GM19193 (cell line): Measurements from ENCODE around the gene HECTD4.

Experiments used
- POLR2A ChIP-seq: IDR thresholded peaks from 4 replicates; pipeline ENCODE4 v1.6.1; 2011; ENCODE audit not compliant: insufficient read depth, insufficient read length; ENCODE audit errors: extremely low read depth

HECTD4 gene

DNA sequence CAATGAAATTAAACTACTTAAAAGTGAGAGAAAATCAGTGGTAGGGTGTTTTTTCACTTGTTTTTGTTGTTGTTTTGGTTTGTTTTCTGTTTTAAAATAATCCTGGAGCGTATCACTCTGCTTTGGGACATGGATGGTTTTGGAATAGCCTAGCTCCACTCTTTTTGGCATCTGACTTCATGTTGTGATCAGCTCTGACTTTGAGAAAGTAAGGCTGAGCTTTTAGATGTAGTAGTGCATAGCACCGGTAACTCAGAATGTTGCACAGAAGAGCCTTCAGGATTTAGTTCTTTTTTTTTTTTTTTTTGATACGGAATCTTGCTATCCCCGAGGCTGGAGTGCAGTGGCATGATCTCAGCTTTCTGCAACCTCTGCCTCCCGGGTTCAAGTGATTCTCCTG is 248.8 kb downstream of the HECTD4 start:
- no peak for TF ChIP-seq POLR2A

- no peak for TF ChIP-seq POLR2A
Measured at GRCh38 chr12:112131686-112132085, 250.5 kb downstream of the HECTD4 start.

DNA sequence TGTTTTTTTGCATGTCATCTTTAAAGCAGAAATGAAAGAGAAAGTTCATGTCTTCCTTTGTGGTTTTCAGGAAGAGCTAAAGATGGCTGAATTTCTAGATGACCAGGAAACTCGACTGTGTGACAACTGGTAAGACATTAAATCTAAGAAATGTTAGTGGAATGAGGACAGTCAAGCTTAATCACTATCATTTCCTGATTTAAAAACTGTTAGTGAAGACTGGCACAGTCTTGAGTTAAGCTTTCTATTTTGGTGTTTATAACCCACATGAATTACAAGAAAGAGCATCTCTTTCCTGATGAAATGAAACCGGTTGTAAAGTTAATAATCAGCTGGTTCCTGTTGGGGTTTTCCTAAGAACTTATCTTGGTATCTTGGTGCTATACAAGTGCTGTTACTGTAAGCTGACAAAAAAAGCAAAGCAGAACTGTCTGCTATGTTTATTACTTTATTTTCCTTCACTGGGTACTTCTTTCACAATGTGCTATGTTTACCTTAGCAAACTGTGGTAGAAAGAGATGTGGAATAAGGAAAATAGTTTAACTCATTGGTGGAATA is 251.7 kb downstream of the HECTD4 start:
- TF ChIP-seq POLR2A: no peak

- no peak for TF ChIP-seq POLR2A
Measured at GRCh38 chr12:112126911-112127310, 255.3 kb downstream of the HECTD4 start.

DNA sequence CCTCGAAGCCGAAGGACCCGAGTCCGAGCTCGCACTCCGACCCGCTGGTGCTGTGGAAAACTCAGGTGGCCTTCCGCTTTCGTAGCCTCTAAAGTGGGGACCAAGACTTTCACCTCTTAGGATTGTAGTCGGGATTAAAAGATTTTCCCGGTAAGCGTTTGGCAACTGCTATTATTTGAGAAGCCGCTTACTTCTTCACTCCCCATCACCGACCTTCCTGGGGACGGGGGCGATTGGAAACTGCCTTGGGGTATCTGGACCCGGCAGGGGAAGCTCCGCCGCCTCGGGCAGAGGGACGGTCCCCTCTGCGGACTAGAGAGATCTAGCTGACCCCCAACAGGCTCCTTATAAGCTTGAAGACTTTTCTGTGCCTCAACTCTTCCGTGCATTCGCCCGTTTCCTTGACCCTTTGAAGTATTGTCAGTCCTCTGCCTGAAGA is 256.2 kb downstream of the HECTD4 start:
- TF ChIP-seq POLR2A: no peak

GRCh38 chr12:112125250-112125999 is 256.8 kb downstream of the HECTD4 start, which contains the start of gene TRAFD1:
TRAFD1 (plus strand) TSS chr12:112125560; CDS start chr12:112130523, 4,963 bp downstream.
- peak; percentile 99 for TF ChIP-seq POLR2A

- TF ChIP-seq POLR2A: no peak
Measured at GRCh38 chr12:112124918-112125249, 257.3 kb downstream of the HECTD4 start.

GRCh38 chr12:112122823-112123690 is 259.2 kb downstream of the HECTD4 start:
- TF ChIP-seq POLR2A: no peak

- no peak for TF ChIP-seq POLR2A
Measured at GRCh38 chr12:112121780-112122565, 260.3 kb downstream of the HECTD4 start.

DNA sequence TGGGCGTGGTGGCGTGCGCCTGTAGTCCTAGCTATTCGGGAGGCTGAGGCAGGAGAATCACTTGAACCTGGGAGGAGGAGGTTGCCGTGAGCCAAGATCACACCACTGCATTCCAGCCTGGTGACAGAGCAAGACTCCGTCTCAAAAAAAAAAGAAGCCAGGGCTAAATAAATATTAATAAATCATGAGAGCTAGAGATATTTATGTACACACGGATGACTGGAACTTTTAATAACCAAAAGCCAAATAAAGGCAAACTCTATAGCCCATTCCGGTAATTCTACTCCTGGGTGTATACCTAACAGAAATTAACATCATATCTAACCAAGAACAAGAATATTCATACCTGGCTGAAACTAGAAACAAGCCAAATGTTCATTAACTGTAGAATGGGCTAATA is 264.5 kb downstream of the HECTD4 start:
- TF ChIP-seq POLR2A: no peak

DNA sequence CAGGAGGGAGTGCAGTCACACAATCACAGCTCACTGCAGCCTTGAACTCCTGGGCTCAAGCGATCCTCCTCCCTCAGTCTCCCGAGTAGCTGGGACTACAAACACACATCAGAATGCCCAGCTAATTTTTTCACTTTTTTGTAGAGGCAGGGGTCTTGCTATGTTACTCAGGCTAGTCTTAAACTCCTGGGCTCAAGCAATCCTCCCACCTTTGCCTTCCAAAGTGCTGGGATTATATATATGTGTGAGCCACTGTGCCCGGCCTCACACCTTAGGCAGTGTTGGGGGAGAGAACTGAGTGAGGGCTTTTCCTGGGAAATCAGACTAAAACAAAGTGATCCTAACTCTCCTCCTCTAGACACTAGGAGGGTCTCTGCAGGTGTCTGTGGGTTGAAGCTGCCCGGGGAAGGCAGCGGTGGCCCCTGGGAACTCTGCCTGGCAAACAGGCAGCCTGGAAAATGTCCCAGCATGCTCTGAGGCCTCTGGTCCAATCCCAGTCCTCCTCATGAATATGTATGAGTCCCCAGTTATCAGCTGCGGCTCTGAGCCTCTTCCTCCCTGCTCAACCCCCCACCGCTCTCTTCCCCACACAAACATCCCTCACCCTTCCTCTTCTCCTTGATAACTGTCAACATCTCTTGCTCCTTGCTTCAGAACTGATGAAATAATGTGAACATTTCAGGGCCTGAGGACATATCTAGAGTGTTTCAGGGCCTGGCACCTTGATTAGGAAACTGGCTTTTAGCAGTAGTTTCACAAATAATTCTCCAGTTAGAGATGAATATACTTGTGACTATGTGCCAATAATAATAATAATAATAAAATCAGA is 265.8 kb downstream of the HECTD4 start:
- peak; percentile 56 for TF ChIP-seq POLR2A

GRCh38 chr12:112115259-112116045 is 266.8 kb downstream of the HECTD4 start:
- TF ChIP-seq POLR2A: no peak
